Ramos (cell line): ENCODE results near the gene CELF1.
"Not testable (repeated sequence)": the region's sequence is repeated elsewhere in the genome, so short reads cannot be mapped to it uniquely, and the experiment has no call there.

Experiments
- in situ Hi-C: fragments of 300-500 bp; cut with MboI; formaldehyde crosslinking; loops from one replicate; pipeline ENCODE4 v1.14.3; 2022; ENCODE audit warnings: low sequenced_read_pairs; ENCODE audit not compliant: unreplicated experiment

Gene CELF1

DNA sequence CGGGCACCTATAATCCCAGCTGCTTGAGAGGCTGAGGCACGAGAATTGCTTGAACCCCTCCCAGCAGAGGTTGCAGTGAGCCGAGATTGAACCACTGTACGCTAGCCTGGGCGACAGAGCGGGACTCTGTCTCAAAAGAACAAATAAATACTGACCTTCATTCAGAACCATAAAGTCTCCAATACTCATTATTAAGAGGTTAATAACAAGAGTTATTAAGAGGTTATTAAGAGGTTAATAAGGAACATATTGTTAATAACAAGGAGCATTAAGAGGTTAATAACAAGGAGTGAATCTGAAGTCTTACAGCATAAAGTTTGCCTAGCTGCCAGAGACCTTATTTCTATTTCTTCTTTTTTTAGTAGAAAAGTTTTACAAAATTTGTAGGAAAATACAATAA lies 7.6 kb downstream of the CELF1 start:
- in situ Hi-C loops, result no loop called here

DNA sequence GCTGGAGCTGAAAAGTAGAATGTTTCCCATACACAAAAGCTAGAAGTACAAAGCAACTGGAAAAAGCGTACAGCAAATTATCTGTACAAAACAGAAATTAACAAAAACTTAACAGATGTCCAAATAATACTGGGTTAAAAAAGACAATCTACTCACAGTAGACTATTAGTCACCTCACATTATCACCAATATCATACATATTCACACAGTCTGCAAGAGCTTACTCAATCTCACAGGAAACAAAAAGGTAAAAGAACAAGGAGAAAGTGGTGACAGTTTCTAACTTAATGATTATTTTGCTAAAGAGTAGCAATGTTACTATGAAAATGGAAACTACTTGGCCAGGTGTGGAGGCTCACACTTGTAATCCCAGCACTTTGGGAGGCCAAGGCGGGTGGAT lies 11.9 kb downstream of the CELF1 start:
- in situ Hi-C loops, result no loop called here

DNA sequence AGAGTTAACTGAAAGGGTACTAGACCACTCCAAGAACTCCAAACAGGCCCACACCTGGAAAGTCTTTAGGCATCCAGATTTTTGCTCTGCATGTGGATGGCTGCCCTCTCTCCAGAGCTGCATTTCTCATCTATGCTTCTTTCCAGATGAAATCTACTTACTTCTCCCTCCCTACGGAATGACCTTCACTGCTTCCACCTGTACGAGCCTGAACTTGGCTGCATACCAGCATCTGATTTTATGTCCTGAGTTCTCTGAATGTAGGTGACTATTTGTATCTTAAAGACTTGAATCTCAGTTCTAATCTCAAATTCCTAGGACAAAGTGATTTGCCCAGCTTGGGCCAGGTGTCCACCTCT lies 13.3 kb downstream of the CELF1 start:
- in situ Hi-C loops, result no loop called here

GRCh38 chr11:47538741-47539565 lies 14.0 kb downstream of the CELF1 start:
- in situ Hi-C loops, result no loop called here

DNA sequence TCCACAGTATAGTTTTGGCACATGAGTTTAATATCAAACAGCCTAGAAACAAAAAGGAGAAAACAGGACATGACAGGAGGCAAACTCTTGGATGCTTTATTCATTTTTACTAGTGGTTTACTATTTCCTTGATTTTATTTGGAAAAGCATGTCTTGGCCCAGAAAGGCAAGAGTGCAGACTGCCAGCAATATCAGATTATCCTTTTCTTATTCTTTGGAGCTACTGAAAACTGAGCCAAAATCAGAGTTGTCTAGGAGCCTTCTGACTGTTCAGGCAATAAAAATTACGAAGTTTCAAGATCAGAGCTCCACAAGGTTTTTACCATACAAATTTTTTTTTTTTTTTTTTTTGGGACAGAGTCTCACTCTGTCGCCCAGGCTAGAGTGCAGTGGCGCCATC lies 16.0 kb downstream of the CELF1 start:
- in situ Hi-C loops, result no loop called here

DNA sequence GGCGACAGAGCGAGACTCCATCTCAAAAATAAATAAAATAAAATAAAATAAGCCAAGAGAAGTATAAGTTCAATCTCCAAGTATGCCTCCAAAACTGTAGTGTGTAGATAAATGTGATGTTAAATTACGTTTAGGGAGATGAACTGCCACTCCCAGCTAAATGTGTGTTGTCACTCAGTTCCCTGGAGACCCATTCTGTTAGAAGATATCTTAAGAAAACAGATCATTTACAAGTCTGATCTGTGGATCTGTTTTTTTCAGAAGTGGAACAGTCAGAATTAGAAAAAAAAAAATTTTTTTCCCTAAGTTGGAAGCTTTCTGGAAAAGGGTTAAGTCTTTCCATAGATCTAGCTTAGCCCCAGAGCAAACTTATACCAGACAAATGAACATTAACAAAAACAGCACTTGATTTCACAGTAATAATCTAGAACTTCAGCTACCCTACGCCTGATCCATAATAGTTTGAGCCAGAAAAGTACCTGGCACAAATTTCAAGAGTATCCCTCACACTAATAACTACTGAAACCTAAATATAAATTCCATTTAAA lies 18.2 kb downstream of the CELF1 start:
- in situ Hi-C loops, result no loop called here

GRCh38 chr11:47533690-47534151 lies 19.2 kb downstream of the CELF1 start:
- in situ Hi-C loops, result no loop called here

GRCh38 chr11:47532597-47533213 lies 20.2 kb downstream of the CELF1 start:
- in situ Hi-C loops, result no loop called here

DNA sequence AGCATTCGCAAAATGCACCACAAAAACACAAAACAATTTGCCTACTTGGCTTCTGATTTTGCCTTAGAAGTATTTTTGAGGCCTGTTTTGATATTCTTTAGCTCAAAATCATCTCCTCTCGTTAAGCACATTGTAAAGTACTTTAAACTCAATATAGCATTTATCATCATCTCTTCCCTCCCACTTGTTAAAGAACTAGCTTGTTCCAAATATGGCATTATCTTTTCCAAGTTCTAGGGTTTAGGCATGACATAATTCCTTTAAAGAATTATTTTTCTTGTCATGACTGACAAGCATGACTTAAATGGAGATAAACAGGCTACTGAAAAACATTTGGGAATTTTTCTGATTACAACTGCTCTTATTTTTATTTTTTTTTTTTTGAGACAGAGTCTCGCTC lies 21.3 kb downstream of the CELF1 start:
- in situ Hi-C loops, result no loop called here

GRCh38 chr11:47530721-47531120 lies 22.2 kb downstream of the CELF1 start:
- in situ Hi-C loops, result not testable (repeated sequence)

- in situ Hi-C loops, result no loop called here
Measured at GRCh38 chr11:47529951-47530350, 23.0 kb downstream of the CELF1 start.

- in situ Hi-C loops, result no loop called here
Measured at GRCh38 chr11:47527186-47527585, 25.7 kb downstream of the CELF1 start.

DNA sequence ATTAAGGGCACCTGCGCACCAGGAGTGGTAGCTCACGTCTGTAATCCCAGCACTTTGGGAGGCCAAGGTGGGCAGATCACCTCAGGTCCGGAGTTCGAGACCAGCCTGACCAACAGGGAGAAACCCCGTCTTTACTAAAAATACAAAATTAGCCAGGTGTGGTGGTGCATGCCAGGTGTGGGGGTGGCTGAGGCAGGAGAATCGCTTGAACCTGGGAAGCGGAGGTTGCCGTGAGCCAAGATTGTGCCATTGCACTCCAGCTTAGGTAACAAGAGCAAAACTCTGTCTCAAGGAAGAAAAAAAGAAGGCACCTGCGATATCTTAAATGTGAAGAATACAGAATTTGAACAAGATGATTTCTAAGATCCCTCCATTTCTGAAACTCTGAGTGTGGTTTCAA lies 26.9 kb downstream of the CELF1 start:
- in situ Hi-C loops, result not testable (repeated sequence)

DNA sequence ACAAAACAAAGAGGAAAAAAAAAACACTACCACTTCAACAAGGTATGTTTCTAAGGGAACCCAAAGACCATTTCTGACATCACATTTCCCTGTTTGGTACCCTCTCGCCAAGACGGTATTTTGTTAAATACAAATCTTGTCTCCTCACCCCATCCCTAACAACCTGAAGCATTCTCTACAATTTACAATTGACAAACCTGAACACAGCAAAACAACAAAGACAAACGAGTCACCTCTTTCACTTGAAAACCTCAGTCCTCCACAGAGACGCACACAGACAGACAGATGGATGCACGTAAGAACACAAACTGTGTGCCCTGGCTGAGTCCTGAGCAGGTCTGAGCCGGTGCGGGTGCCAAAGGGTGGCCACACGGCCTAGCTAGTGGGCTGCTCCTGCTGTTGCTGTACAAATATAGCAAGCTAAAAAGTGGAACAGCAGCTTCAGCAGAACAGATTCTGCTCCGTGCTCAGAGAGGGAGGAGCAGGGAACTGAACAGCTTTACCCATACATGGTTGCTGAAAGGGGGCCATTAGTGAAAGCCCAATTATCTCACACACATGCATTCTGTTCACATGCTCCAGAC lies 28.5 kb downstream of the CELF1 start:
- in situ Hi-C loops, result no loop called here

GRCh38 chr11:47523490-47524225 lies 29.3 kb downstream of the CELF1 start:
- in situ Hi-C loops, result no loop called here

- in situ Hi-C loops, result no loop called here
Measured at GRCh38 chr11:47518212-47518964, 34.5 kb downstream of the CELF1 start.

GRCh38 chr11:47516984-47517853 lies 35.7 kb downstream of the CELF1 start:
- in situ Hi-C loops, result no loop called here

GRCh38 chr11:47516155-47516554 lies 36.8 kb downstream of the CELF1 start:
- in situ Hi-C loops, result no loop called here
